ENCODE measurements around the gene ADAMTS13.

GRCh38 chr9:133397370-133397769 is 24.8 kb upstream of the ADAMTS13 start:
- no peak for TF ChIP-seq CTCF (IDR thresholded peaks at IDR 0.05; ENCODE audit: low read length)
- no peak for TF ChIP-seq EZH2 (IDR thresholded peaks at IDR 0.05; ENCODE audit: borderline replicate concordance, low read length)
